OCI-LY1 (cell line): ENCODE measurements around the gene GABRA4.

Source experiments
- H2AFZ ChIP-seq: fragments of 200-600 bp; sonication (generic), shearing (Covaris generic); 2 replicates; pipeline ENCODE4 v1.6.0; 2014; ENCODE audit warnings: antibody characterized with exemption, mild to moderate bottlenecking, low read length
- H3F3A ChIP-seq: fragments of 200-600 bp; sonication (generic), shearing (Covaris generic); 2 replicates; pipeline ENCODE4 v1.6.0; 2014; ENCODE audit warnings: mild to moderate bottlenecking, antibody characterized with exemption, low read length, moderate library complexity; ENCODE audit not compliant: insufficient read depth
- H3K27ac ChIP-seq: fragments of 200-600 bp; sonication (generic); 2 replicates; pipeline ENCODE4 v1.5.1; 2014; ENCODE audit warnings: low read length, mixed run types, mild to moderate bottlenecking, low read depth; ENCODE audit not compliant: poor library complexity, severe bottlenecking
- H3K27me3 ChIP-seq: fragments of 200-600 bp; sonication (generic); 2 replicates; pipeline ENCODE4 v1.6.0; 2014; ENCODE audit warnings: antibody characterized with exemption, mild to moderate bottlenecking, low read length, moderate library complexity; ENCODE audit not compliant: insufficient read depth
- H3K36me3 ChIP-seq: fragments of 200-600 bp; sonication (generic); 2 replicates; pipeline ENCODE4 v1.6.1; 2014; ENCODE audit warnings: mild to moderate bottlenecking, antibody characterized with exemption, low read length, moderate library complexity, mixed read lengths; ENCODE audit not compliant: insufficient read depth
- H3K4me1 ChIP-seq: fragments of 200-600 bp; sonication (generic); 2 replicates; pipeline ENCODE4 v1.5.1; 2014; ENCODE audit warnings: mild to moderate bottlenecking, low read length, moderate library complexity; ENCODE audit not compliant: insufficient read depth, severe bottlenecking
- H3K4me2 ChIP-seq: fragments of 200-600 bp; sonication (generic), shearing (Covaris generic); 2 replicates; pipeline ENCODE4 v1.6.1; 2014; ENCODE audit warnings: low read length
- H3K4me3 ChIP-seq: fragments of 200-600 bp; sonication (generic); 2 replicates; pipeline ENCODE4 v1.5.1; 2014; ENCODE audit warnings: low read length, low read depth, mild to moderate bottlenecking, mixed read lengths; ENCODE audit not compliant: poor library complexity, severe bottlenecking
- H3K79me2 ChIP-seq: fragments of 200-600 bp; shearing (Covaris generic); 2 replicates; pipeline ENCODE4 v1.6.1; 2016; ENCODE audit warnings: mixed run types, low read length, mixed read lengths; ENCODE audit not compliant: insufficient read depth
- H3K9ac ChIP-seq: fragments of 200-600 bp; sonication (generic), shearing (Covaris generic); 2 replicates; pipeline ENCODE4 v1.6.1; 2014; ENCODE audit warnings: mild to moderate bottlenecking, low read length, mixed read lengths
- H3K9me2 ChIP-seq: fragments of 200-600 bp; sonication (generic), shearing (Covaris generic); 2 replicates; pipeline ENCODE4 v1.6.1; 2014; ENCODE audit warnings: low read depth, mild to moderate bottlenecking, low read length, mixed read lengths
- H3K9me3 ChIP-seq: fragments of 200-600 bp; shearing (Covaris generic); 2 replicates; pipeline ENCODE4 v1.6.1; 2014; ENCODE audit warnings: low read length, mixed read lengths
- H4K20me1 ChIP-seq: fragments of 200-600 bp; sonication (generic), shearing (Covaris generic); 2 replicates; pipeline ENCODE4 v1.6.0; 2016; ENCODE audit warnings: mild to moderate bottlenecking, low read length; ENCODE audit not compliant: insufficient read depth
- EZH2 ChIP-seq: fragments of 200-600 bp; sonication (generic), shearing (Covaris generic); IDR thresholded peaks from 2 replicates; pipeline ENCODE4 v1.8.0; 2017; ENCODE audit warnings: borderline replicate concordance, mixed run types, mild to moderate bottlenecking, antibody characterized with exemption, low read length, moderate library complexity, mixed read lengths
- TF ChIP-seq, protein P1 (sequence below): fragments of 200-600 bp; sonication (generic), shearing (Covaris generic); IDR thresholded peaks from 2 replicates; pipeline ENCODE4 v1.5.1; 2017; ENCODE audit warnings: mild to moderate bottlenecking, antibody characterized with exemption, low read length, moderate library complexity, mixed read lengths

The GABRA4 gene

GRCh38 chr4:46930891-46931290, 62.5 kb downstream of the GABRA4 start:
- Histone ChIP-seq H3K27me3 (no peaks in the 10 kb centered on the region), H3K9me3 (no peaks in the 10 kb centered on the region), H2AFZ (no peak overlapping the region), H3K9ac (no peak overlapping the region), H3K4me3 (no peak overlapping the region), H3K27ac (no peak overlapping the region), H3K36me3 (no peaks in the 10 kb centered on the region), H4K20me1 (no peaks in the 10 kb centered on the region), H3K4me1 (no peaks in the 10 kb centered on the region), H3K4me2 (no peak overlapping the region), H3K79me2 (no peaks in the 10 kb centered on the region), H3K9me2 (no peaks in the 10 kb centered on the region), H3F3A (no peaks in the 10 kb centered on the region)
- TF ChIP-seq, protein P1, sequence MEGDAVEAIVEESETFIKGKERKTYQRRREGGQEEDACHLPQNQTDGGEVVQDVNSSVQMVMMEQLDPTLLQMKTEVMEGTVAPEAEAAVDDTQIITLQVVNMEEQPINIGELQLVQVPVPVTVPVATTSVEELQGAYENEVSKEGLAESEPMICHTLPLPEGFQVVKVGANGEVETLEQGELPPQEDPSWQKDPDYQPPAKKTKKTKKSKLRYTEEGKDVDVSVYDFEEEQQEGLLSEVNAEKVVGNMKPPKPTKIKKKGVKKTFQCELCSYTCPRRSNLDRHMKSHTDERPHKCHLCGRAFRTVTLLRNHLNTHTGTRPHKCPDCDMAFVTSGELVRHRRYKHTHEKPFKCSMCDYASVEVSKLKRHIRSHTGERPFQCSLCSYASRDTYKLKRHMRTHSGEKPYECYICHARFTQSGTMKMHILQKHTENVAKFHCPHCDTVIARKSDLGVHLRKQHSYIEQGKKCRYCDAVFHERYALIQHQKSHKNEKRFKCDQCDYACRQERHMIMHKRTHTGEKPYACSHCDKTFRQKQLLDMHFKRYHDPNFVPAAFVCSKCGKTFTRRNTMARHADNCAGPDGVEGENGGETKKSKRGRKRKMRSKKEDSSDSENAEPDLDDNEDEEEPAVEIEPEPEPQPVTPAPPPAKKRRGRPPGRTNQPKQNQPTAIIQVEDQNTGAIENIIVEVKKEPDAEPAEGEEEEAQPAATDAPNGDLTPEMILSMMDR: no peak
- no peak for TF ChIP-seq EZH2

DNA sequence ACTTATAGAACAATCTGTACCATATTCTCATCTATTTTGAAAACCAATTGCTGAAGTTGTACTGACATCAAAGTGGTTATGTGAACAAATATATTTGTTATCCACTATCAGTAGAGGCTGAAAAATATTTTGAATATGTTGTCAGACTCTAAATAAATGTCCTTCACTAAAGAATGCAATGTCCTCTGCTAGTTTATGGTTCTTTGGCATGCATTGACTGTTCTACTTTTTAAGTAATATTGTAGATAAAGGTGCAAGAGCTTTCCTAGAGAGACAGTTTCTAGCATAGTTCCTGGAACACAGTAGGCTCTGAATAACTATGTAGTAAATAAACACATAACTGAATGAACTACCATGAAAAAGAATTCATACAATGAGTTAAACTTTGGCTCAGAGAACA, 66.2 kb downstream of the GABRA4 start:
- Histone ChIP-seq H3K79me2 (no peaks in the 10 kb centered on the region), H3F3A (no peaks in the 10 kb centered on the region), H3K27me3 (no peaks in the 10 kb centered on the region), H3K9me2 (no peaks in the 10 kb centered on the region), H2AFZ (no peak overlapping the region), H3K4me2 (no peak overlapping the region), H3K36me3 (no peaks in the 10 kb centered on the region), H4K20me1 (no peaks in the 10 kb centered on the region), H3K9me3 (no peaks in the 10 kb centered on the region), H3K4me1 (no peaks in the 10 kb centered on the region), H3K27ac (no peak overlapping the region), H3K9ac (no peak overlapping the region), H3K4me3 (no peak overlapping the region)
- TF ChIP-seq EZH2: no peak
- TF ChIP-seq, protein P1: no peak

GRCh38 chr4:46924789-46925529, 68.4 kb downstream of the GABRA4 start:
- H3K9ac ChIP-seq: no peak overlapping the region
- no peaks in the 10 kb centered on the region for H3K36me3 ChIP-seq
- no peaks in the 10 kb centered on the region for H3K9me2 ChIP-seq
- no peaks in the 10 kb centered on the region for H3K4me1 ChIP-seq
- H3F3A ChIP-seq: no peaks in the 10 kb centered on the region
- H3K27me3 ChIP-seq: no peaks in the 10 kb centered on the region
- no peak overlapping the region for H2AFZ ChIP-seq
- no peak overlapping the region for H3K27ac ChIP-seq
- H3K4me2 ChIP-seq: no peak overlapping the region
- H3K9me3 ChIP-seq: no peaks in the 10 kb centered on the region
- no peaks in the 10 kb centered on the region for H3K79me2 ChIP-seq
- no peaks in the 10 kb centered on the region for H4K20me1 ChIP-seq
- TF ChIP-seq, protein P1: no peak
- no peak for TF ChIP-seq EZH2
- no peak overlapping the region for H3K4me3 ChIP-seq
